Endothelial cell of umbilical vein (primary cell): ENCODE measurements around the gene USP12. TPM values are rescaled to one million over a fixed set of nuclear protein-coding genes. Genes with fewer than 3 reads are reported as not detected.

Experiments
- BruUV-seq: library from RNA; stranded (reverse); fragments of 400-500 nt; replicated peaks from 2 replicates; lab custom pipeline; 2021; lab: Mats Ljungman, UMichigan
- CTCF ChIA-PET: fragments of 300-600, 350-600 bp; sonication (Branson Sonifier 250); formaldehyde crosslinking; loops from one replicate; lab custom pipeline; 2021; ENCODE audit warnings: antibody characterized with exemption, inconsistent platforms; lab: Charles Lee
- POLR2A ChIA-PET: fragments of 300-600, 350-600 bp; sonication (Branson Sonifier 250); formaldehyde crosslinking; loops from one replicate; lab custom pipeline; 2021; ENCODE audit warnings: antibody characterized with exemption, inconsistent platforms; lab: Charles Lee
- DNase-seq: peaks from one replicate; pipeline ENCODE4 v3.0.0-alpha.2; 2011; ENCODE audit warnings: low read depth, low spot score
- FAIRE-seq: peaks from 2 replicates; lab custom pipeline; 2011; peaks lifted over from hg19 to GRCh38; lab: Jason Lieb, UNC
- H2AFZ ChIP-seq: 2 replicates; pipeline ENCODE4 v1.6.0; 2012; ENCODE audit warnings: low read depth, low read length, control low read depth, inconsistent platforms
- H3K27ac ChIP-seq: 2 replicates; pipeline ENCODE4 v1.5.1; 2011; ENCODE audit warnings: low read depth, mild to moderate bottlenecking, control low read depth, low read length, moderate library complexity; ENCODE audit not compliant: insufficient read depth
- H3K27me3 ChIP-seq, 2 experiments: 2 replicates each; pipeline versions ENCODE4 v1.6.0 to v1.6.1; 2011; ENCODE audit warnings: low read length in 2 of 2, mixed read lengths in 1 of 2; ENCODE audit not compliant: control insufficient read depth in 2 of 2, insufficient read depth in 2 of 2
- H3K36me3 ChIP-seq, 2 experiments: 2 replicates in 1 of 2; 3 replicates in 1 of 2; pipeline ENCODE4 v1.5.1; 2011; ENCODE audit warnings: low read length in 2 of 2, mild to moderate bottlenecking in 1 of 2, moderate library complexity in 1 of 2; ENCODE audit not compliant: control insufficient read depth in 2 of 2, insufficient read depth in 2 of 2; ENCODE audit errors: extremely low read depth in 1 of 2
- H3K4me1 ChIP-seq: 3 replicates; pipeline ENCODE4 v1.5.1; 2011; ENCODE audit warnings: mild to moderate bottlenecking, low read length; ENCODE audit not compliant: control insufficient read depth, insufficient read depth; ENCODE audit errors: extremely low read depth
- H3K4me2 ChIP-seq: 2 replicates; pipeline ENCODE4 v1.6.1; 2011; ENCODE audit warnings: low read length, control low read depth, mixed read lengths; ENCODE audit not compliant: insufficient read depth
- H3K4me3 ChIP-seq, 3 experiments: fragments of 200-600 bp in 1 of 3; sonication (generic), shearing (Covaris generic) in 1 of 3; replicated peaks in 1 of 3; 2 replicates each; pipeline ENCODE4 v1.5.1; 2011 to 2016; ENCODE audit warnings: control low read depth in 3 of 3, low read length in 3 of 3, mild to moderate bottlenecking in 2 of 3, inconsistent platforms in 1 of 3, low read depth in 1 of 3, moderate library complexity in 1 of 3; ENCODE audit not compliant: insufficient read depth in 1 of 3
- H3K79me2 ChIP-seq: 2 replicates; pipeline ENCODE4 v1.6.0; 2012; ENCODE audit warnings: low read length, inconsistent platforms; ENCODE audit not compliant: control insufficient read depth, insufficient read depth
- H3K9ac ChIP-seq: replicated peaks from 2 replicates; pipeline ENCODE3; 2011; ENCODE audit warnings: low read length, control low read depth; ENCODE audit not compliant: insufficient read depth; ENCODE audit errors: extremely low read depth
- H3K9me1 ChIP-seq: replicated peaks from 3 replicates; pipeline ENCODE4 v1.6.0; 2011; ENCODE audit warnings: mild to moderate bottlenecking, low read length; ENCODE audit not compliant: control insufficient read depth, insufficient read depth; ENCODE audit errors: extremely low read depth
- H3K9me3 ChIP-seq: replicated peaks from 2 replicates; pipeline ENCODE4 v1.5.1; 2012; ENCODE audit warnings: low read length, inconsistent platforms; ENCODE audit not compliant: control insufficient read depth, insufficient read depth
- H4K20me1 ChIP-seq: replicated peaks from 2 replicates; pipeline ENCODE3; 2011; ENCODE audit warnings: mild to moderate bottlenecking, low read length; ENCODE audit not compliant: control insufficient read depth, insufficient read depth; ENCODE audit errors: extremely low read depth
- CTCF ChIP-seq, 2 donors: IDR thresholded peaks; 1 replicate in 1 of 2; 2 replicates in 1 of 2; pipeline ENCODE4 v1.5.1; 2011; ENCODE audit warnings: low read length in 2 of 2, mild to moderate bottlenecking in 2 of 2, moderate library complexity in 2 of 2, control low read depth in 1 of 2, inconsistent platforms in 1 of 2, low read depth in 1 of 2; ENCODE audit not compliant: insufficient read depth in 1 of 2; ENCODE audit errors: extremely low read depth in 1 of 2
- EZH2 ChIP-seq: IDR thresholded peaks from 2 replicates; pipeline ENCODE4 v1.6.1; 2012; ENCODE audit warnings: borderline replicate concordance, low read depth, mild to moderate bottlenecking, moderate library complexity, low read length, inconsistent platforms; ENCODE audit not compliant: severe bottlenecking
- FOS ChIP-seq: IDR thresholded peaks from 2 replicates; pipeline ENCODE4 v1.6.1; 2011; ENCODE audit warnings: mild to moderate bottlenecking, low read length, moderate library complexity, borderline replicate concordance; ENCODE audit not compliant: insufficient read depth
- GATA2 ChIP-seq: IDR thresholded peaks from 2 replicates; pipeline ENCODE4 v1.7.0; 2011; ENCODE audit warnings: low read depth, mild to moderate bottlenecking, moderate library complexity, mixed read lengths, low read length; ENCODE audit not compliant: insufficient read length, insufficient read depth
- JUN ChIP-seq: IDR thresholded peaks from 2 replicates; pipeline ENCODE4 v1.6.1; 2011; ENCODE audit warnings: borderline replicate concordance, low read depth; ENCODE audit not compliant: insufficient read length, insufficient read depth
- MAX ChIP-seq: IDR thresholded peaks from 2 replicates; pipeline ENCODE4 v1.6.1; 2011; ENCODE audit not compliant: insufficient read depth, insufficient read length
- MYC ChIP-seq: IDR thresholded peaks from one replicate; pipeline ENCODE4 v1.6.1; 2011; ENCODE audit warnings: mild to moderate bottlenecking, low read depth, low read length
- POLR2A ChIP-seq: IDR thresholded peaks from 2 replicates; pipeline ENCODE4 v1.6.1; 2012; ENCODE audit warnings: low read depth, mild to moderate bottlenecking, control low read depth, low read length
- POLR2AphosphoS5 ChIP-seq: IDR thresholded peaks from 2 replicates; pipeline ENCODE4 v1.6.1; 2012; ENCODE audit warnings: low read depth, mild to moderate bottlenecking, control low read depth, low read length, moderate library complexity; ENCODE audit not compliant: insufficient read depth
- dilution Hi-C: fragments of 300-500 bp; cut with MboI; formaldehyde crosslinking; loops from one replicate; pipeline ENCODE4 v1.15.0; 2019; ENCODE audit warnings: low sequenced_read_pairs; ENCODE audit not compliant: extremely low pct_ligation_motif_present
- intact Hi-C: fragments of 100-400 bp; cut with micrococcal nuclease; formaldehyde crosslinking; loops from one replicate; pipeline ENCODE4 v1.10.0; 2022
- polyA plus RNA-seq, 4 experiments: library from polyadenylated mRNA; depleted of rRNA in 3 of 4; stranded (reverse) in 3 of 4; unstranded in 1 of 4; fragments of >200 nt; gene quantifications; 2 replicates each; pipeline versions ENCODE4 v1.2.1 to v1.2.3, GENCODE V29; 2011 to 2012; ENCODE audit warnings: missing spikeins in 1 of 4
- total RNA-seq: library from RNA; stranded (reverse); gene quantifications from 2 replicates; pipeline ENCODE4 v1.2.3, GENCODE V29; 2021

The USP12 gene
- total and polyA plus RNA-seq, 2 donors (not counting 3 experiments of a cell fraction or from before 2014, with no cell fraction given) = 6.2 to 33.4 TPM

- ChIA-PET CTCF (interaction anchor here (0.7 to 1.4 kb wide), 3 partner anchors 21 to 689 kb away, joined by 3 to 4 read pairs (median 3); no protein-coding TSS in a partner anchor), POLR2A (interaction anchor here (0.6 kb wide), 1 partner anchor 49 kb away, joined by 5 read pairs; no protein-coding TSS in a partner anchor)
- H3K4me3 ChIP-seq = no peak overlapping the region
- H3K36me3 ChIP-seq = no peaks in the 10 kb centered on the region
- dilution Hi-C loops (no loop called here), intact Hi-C loops (no loop called here)
- no peaks in the 10 kb centered on the region for H3K9me3 ChIP-seq
- H2AFZ ChIP-seq = no peak overlapping the region
- TF ChIP-seq MAX (no peak), POLR2AphosphoS5 (no peak), EZH2 (no peak), JUN (no peak), MYC (no peak), POLR2A (no peak), FOS (no peak), GATA2 (no peak), CTCF (IDR thresholded peaks at IDR 0.05; ENCODE audit: extremely low read depth in 1 of 2, insufficient read depth in 1 of 2, low read depth in 1 of 2, low read length in 2 of 2) (no peak)
- no peak overlapping the region for H3K27ac ChIP-seq
- H3K9ac ChIP-seq = no peak overlapping the region
- DNase-seq (no peak), FAIRE-seq (no peak)
- H3K4me1 ChIP-seq = peaks cover 26% of the 10 kb centered on the region
- no peak overlapping the region for H3K4me2 ChIP-seq
- no TSS peak for BruUV-seq
- H3K27me3 ChIP-seq = no peaks in the 10 kb centered on the region
- peaks cover 10% of the 10 kb centered on the region for H4K20me1 ChIP-seq
- H3K79me2 ChIP-seq = peaks cover 99% of the 10 kb centered on the region
- H3K9me1 ChIP-seq = no peaks in the 10 kb centered on the region
Measured at GRCh38 chr13:27133889-27134288, 37.7 kb downstream of the USP12 start.
